Measurements from ENCODE around the gene GDNF.

Gene GDNF

DNA sequence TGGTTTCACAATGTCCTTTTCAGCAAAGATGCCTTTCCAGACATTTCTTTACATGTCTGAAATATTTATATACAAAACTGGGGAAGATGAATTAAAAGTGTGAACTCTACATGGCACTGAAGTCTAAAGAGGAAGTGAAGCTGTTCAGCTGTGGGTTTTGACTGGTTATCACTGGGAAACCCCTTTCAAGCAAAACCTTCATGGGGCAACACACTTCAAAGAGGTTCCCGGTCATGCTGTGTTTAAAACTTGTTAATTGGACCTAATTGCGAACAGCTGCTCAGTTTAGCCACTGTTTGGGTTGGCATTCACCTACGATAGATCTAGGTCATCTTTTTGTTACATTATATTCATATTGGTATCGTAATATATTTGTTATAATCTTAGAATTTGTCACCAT lies 20.0 kb upstream of the GDNF start:
- TF ChIP-seq, protein P1, sequence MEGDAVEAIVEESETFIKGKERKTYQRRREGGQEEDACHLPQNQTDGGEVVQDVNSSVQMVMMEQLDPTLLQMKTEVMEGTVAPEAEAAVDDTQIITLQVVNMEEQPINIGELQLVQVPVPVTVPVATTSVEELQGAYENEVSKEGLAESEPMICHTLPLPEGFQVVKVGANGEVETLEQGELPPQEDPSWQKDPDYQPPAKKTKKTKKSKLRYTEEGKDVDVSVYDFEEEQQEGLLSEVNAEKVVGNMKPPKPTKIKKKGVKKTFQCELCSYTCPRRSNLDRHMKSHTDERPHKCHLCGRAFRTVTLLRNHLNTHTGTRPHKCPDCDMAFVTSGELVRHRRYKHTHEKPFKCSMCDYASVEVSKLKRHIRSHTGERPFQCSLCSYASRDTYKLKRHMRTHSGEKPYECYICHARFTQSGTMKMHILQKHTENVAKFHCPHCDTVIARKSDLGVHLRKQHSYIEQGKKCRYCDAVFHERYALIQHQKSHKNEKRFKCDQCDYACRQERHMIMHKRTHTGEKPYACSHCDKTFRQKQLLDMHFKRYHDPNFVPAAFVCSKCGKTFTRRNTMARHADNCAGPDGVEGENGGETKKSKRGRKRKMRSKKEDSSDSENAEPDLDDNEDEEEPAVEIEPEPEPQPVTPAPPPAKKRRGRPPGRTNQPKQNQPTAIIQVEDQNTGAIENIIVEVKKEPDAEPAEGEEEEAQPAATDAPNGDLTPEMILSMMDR (conservative IDR thresholded peaks at IDR 0.05; ENCODE audit: low read depth, low read length), result no peak
- H3K4me3 ChIP-seq (ENCODE audit: low read length), result no peak overlapping the region
- no peak for DNase-seq (ENCODE audit: low read depth)

DNA sequence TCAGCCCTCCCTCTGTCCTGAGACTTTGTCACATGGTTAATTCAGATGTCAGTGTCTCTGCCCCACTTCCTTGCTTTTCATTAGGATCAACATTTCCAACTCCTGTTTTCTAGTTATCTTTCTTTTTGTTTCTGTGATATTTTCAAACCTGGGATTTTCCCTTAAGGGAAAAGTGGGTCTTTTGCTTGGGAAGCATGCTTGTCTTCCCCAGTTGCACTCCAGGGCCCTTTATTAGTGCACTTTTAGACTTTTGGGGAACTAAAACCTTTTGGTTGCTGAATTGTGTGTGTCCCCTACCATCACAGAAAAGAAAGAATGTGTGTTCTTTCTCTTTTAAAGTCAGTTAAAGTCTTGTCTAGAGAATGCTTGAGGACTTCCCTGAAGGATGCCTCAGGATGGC lies 18.4 kb upstream of the GDNF start:
- no peak overlapping the region for H3K4me3 ChIP-seq (ENCODE audit: low read length)

DNA sequence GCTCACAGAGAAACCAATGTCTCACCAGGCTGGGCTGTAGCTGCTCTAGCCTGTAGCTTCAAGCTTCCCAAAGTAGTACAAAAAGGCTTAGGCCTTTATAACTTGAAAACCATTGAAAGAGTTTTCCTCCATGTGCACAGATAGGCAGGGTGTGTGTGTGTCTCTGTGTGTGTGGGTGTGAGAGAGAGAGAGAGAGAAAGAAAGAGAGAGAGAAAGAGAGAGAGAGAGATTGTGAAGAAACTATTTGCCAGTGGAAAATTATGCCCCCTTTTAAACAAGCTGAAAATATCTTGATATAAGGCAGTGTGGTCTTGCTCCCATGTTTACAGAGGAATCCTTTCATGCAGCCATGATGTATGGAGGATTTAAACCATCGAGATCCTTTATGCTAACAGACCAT lies 17.9 kb upstream of the GDNF start:
- no peak overlapping the region for H3K4me3 ChIP-seq (ENCODE audit: low read length)
- TF ChIP-seq, protein P1 (conservative IDR thresholded peaks at IDR 0.05; ENCODE audit: low read depth, low read length), result no peak
- DNase-seq (ENCODE audit: low read depth), result no peak

More for the DNA sequence above, 18.4 kb upstream of the GDNF start:
- TF ChIP-seq, protein P1 (conservative IDR thresholded peaks at IDR 0.05; ENCODE audit: low read depth, low read length), result no peak
- no peak for DNase-seq (ENCODE audit: low read depth)

DNA sequence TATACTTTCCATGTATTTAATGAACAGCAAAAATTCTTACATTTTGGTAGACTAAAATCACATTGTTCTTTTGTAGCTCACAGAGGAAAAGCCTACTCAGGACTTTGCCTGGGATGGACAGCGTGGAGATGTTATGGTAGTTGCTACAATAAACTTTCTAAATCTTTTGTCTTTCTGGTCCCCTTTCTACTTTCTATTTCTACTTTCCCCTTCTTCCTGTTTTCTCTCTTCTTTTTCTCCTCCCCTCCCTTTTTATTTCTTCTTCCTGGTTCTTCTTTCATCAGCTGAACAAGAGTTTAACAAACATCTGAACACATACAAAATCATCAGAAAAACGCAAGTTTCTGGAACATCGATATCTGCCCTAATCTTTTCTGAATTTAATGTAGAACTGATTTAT lies 15.6 kb upstream of the GDNF start:
- H3K4me3 ChIP-seq (ENCODE audit: low read length), result no peak overlapping the region
- DNase-seq (ENCODE audit: low read depth), result no peak
- TF ChIP-seq, protein P1 (conservative IDR thresholded peaks at IDR 0.05; ENCODE audit: low read depth, low read length), result no peak

DNA sequence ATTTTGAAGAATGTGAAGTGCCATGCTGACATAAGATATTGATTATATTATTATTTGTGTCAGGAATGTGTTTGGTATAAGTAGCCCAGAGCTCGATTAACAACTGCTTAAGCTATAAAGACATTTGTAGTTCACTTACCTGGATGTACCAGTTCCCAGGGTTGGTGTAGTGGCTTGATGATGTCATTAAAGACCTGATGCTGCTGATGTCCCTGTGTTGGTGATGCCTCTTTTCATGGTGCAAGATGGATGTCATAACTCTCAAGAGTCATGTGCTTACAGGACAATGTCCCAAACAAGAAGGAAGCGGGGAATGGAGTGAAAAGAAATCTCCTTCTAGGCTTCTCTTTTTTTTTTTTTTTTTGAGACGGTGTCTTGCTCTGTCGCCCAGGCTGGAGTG lies 11.5 kb upstream of the GDNF start:
- TF ChIP-seq, protein P1 (conservative IDR thresholded peaks at IDR 0.05; ENCODE audit: low read depth, low read length), result no peak
- H3K4me3 ChIP-seq (ENCODE audit: low read length), result no peak overlapping the region
- DNase-seq (ENCODE audit: low read depth), result no peak

DNA sequence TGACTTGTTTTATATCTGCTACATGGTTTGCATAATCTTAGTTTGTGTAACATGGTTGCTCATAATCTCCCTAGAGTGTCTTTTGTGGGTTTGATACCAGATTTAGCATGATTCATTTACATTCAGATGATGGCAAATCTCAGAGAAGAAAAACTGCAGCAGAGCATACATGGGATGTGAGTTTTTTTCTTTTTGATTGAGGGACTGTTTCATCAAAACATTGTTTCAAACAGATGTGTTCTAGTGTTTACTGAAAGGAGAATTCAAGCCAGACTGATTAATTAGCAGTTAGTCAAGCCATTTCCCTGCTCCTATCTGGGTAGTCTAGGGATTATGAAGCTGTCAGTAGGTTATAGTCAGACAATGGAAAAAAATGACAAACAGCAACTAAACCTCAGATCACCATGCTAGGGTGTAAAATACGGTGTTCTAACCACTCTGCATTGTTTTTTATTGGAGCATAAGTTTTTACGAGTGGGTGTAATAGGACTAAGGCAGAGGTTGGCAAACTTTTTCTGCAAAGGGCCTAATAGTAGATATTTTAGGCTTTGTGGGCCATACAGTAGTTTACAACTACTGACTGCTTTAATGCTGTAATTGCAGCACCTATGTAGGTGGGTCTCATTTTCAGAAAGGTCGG lies 10.5 kb upstream of the GDNF start:
- DNase-seq (ENCODE audit: low read depth), result no peak
- TF ChIP-seq, protein P1 (conservative IDR thresholded peaks at IDR 0.05; ENCODE audit: low read depth, low read length), result no peak
- no peak overlapping the region for H3K4me3 ChIP-seq (ENCODE audit: low read length)

DNA sequence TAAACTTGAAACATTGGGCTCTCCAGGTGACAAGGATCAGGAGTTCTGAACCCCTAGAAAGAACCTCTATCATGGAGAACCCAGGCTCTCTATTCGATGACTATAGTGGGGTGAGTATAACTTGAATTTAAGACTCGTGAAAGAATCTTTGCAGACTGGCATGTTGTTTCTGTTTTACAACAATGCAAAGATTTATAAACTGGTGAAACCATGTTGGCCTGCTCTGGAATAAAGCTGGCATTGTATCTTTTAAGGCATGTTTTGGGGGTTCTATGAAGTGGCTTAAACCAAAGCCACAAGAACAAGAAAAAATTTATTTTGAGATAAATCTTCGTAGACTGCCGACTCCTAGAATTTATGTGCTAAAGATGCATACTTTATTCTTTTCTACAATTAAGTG lies 9.8 kb upstream of the GDNF start:
- H3K4me3 ChIP-seq (ENCODE audit: low read length), result no peak overlapping the region
- TF ChIP-seq, protein P1 (conservative IDR thresholded peaks at IDR 0.05; ENCODE audit: low read depth, low read length), result no peak
- no peak for DNase-seq (ENCODE audit: low read depth)

Data from retinal pigment epithelial cell (primary cell).